ENCODE results near the gene KCNT2. TPM values are rescaled to one million over a fixed set of nuclear protein-coding genes. Genes with fewer than 3 reads are reported as not detected.

KCNT2 gene
- total and polyA plus RNA-seq, 9 of the 15 experiments (the other 6 are each of a cell fraction or from before 2014, with no cell fraction given) = 0.13 to 0.73 (median 0.28) TPM

GRCh38 chr1:196527919-196528318, 80.3 kb downstream of the KCNT2 start:
- POLR2A ChIA-PET = no interaction called here
- WGBS (ENCODE audit: insufficient coverage, low coverage, missing lambda C conversion rate) = 3% methylated on average over 2 of the region's 2 CpGs
- no peak for DNase-seq (ENCODE audit: extremely low read depth in 1 of 4, low spot score in 3 of 4)

More at GRCh38 chr1:196527919-196528318, 80.3 kb downstream of the KCNT2 start:
- H3K9me1 ChIP-seq (ENCODE audit: control insufficient read depth, insufficient read depth, low read length) = no peaks in the 10 kb centered on the region
- no peaks in the 10 kb centered on the region for H4K20me1 ChIP-seq (replicated peaks; ENCODE audit: control insufficient read depth, insufficient read depth, low read length)
- H3K36me3 ChIP-seq (ENCODE audit: control insufficient read depth, insufficient read depth, low read length) = no peaks in the 10 kb centered on the region
- H3K4me2 ChIP-seq (ENCODE audit: insufficient read depth, low read length) = no peak overlapping the region
- no peak overlapping the region for H3K4me3 ChIP-seq
- CTCF ChIA-PET (ENCODE audit: low intra/inter-chr PET ratio) = no interaction called here
- no peak overlapping the region for H3K27ac ChIP-seq (ENCODE audit: extremely low read depth, low read depth, low read length)
- no peaks in the 10 kb centered on the region for H3K27me3 ChIP-seq (ENCODE audit: control insufficient read depth in 2 of 2, insufficient read depth in 2 of 2, low read length in 2 of 2)
- no TSS peak for BruUV-seq (replicated peaks)
- no peak for TF ChIP-seq TFAP4 (CRISPR knock-in tag; IDR thresholded peaks at IDR 0.05; ENCODE audit: borderline replicate concordance)
- no peak for TF ChIP-seq FOSL1 (tag; conservative IDR thresholded peaks at IDR 0.05)
- no peak for TF ChIP-seq ZBTB7A (IDR thresholded peaks at IDR 0.05; ENCODE audit: borderline replicate concordance, control insufficient read depth, low read depth, low read length)
- TF ChIP-seq FOXP4 (CRISPR knock-in tag; IDR thresholded peaks at IDR 0.05; ENCODE audit: borderline replicate concordance) = no peak
- no peak for TF ChIP-seq CREBBP (IDR thresholded peaks at IDR 0.05; ENCODE audit: low read depth, low read length)
- TF ChIP-seq DIDO1 (tag; IDR thresholded peaks at IDR 0.05; ENCODE audit: low read depth) = no peak
- no peak for TF ChIP-seq ARID2 (IDR thresholded peaks at IDR 0.05)
- no peak for TF ChIP-seq CREB3L1 (IDR thresholded peaks at IDR 0.05; ENCODE audit: borderline replicate concordance, low read depth)
- H2AFZ ChIP-seq (ENCODE audit: low read depth, low read length) = no peak overlapping the region
- no peaks in the 10 kb centered on the region for H3K79me2 ChIP-seq (ENCODE audit: control insufficient read depth, insufficient read depth, low read length)
- 0 out of 2 replicates have a peak, but pooled peaks cover 3% of the 10 kb centered on the region for H3K9me3 ChIP-seq (replicated peaks; ENCODE audit: control insufficient read depth, insufficient read depth, low read depth, low read length)
- intact Hi-C loops (cut with micrococcal nuclease) = no loop called here
- no peak overlapping the region for H3K9ac ChIP-seq (ENCODE audit: insufficient read depth in 1 of 2, low read depth in 2 of 2, low read length in 2 of 2)
- H3K4me1 ChIP-seq (replicated peaks in 1 of 2; ENCODE audit: control insufficient read depth in 2 of 2, insufficient read depth in 2 of 2, low read length in 2 of 2) = 0 out of 5 replicates have a peak, but pooled peaks cover 0 to 4% of the 10 kb centered on the region in 2 experiments
- ATAC-seq (no peak), FAIRE-seq (no peak)
- in situ Hi-C loops (cut with MboI) = no loop called here
